HG03064 (cell line): ENCODE measurements around the gene ITSN1.
"Not testable (repeated sequence)": the region's sequence is repeated elsewhere in the genome, so short reads cannot be mapped to it uniquely, and the experiment has no call there.

Experiments used
- ATAC-seq: cut with Tn5 transposase; IDR thresholded peaks from one replicate; pipeline ENCODE4 v1.9.1; 2021; ENCODE audit warnings: low read depth; ENCODE audit not compliant: unreplicated experiment

Gene ITSN1

GRCh38 chr21:33712022-33712803 is 69.9 kb downstream of the ITSN1 start:
- ATAC-seq: no peak

GRCh38 chr21:33721081-33721480 is 78.8 kb downstream of the ITSN1 start:
- ATAC-seq: no peak

DNA sequence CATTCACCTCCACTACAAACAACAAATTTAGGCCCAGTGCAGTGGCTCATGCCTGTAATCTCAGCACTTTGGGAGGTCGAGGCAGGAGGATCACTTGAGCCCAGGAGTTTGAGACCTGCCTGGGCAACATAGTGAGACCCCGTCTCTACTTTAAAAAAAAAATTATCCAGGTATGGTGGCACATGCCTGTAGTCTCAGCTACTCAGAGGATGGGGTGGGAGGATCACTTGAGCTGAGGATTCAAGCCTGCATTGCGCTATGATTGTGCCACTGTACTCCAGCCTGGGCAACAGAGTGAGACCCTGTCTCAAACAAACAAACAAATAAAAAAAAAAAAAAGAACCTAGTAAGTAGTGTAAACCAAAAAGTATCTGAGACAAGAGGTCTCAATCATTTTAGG is 86.8 kb downstream of the ITSN1 start:
- not testable (repeated sequence) for ATAC-seq

GRCh38 chr21:33729641-33730040 is 87.3 kb downstream of the ITSN1 start:
- ATAC-seq: no peak

GRCh38 chr21:33731447-33731846 is 89.1 kb downstream of the ITSN1 start:
- ATAC-seq: no peak

- no peak for ATAC-seq
Measured at GRCh38 chr21:33732038-33732437, 89.7 kb downstream of the ITSN1 start.

GRCh38 chr21:33733601-33734000 is 91.3 kb downstream of the ITSN1 start:
- no peak for ATAC-seq

GRCh38 chr21:33734291-33734690 is 92.0 kb downstream of the ITSN1 start:
- ATAC-seq: no peak

DNA sequence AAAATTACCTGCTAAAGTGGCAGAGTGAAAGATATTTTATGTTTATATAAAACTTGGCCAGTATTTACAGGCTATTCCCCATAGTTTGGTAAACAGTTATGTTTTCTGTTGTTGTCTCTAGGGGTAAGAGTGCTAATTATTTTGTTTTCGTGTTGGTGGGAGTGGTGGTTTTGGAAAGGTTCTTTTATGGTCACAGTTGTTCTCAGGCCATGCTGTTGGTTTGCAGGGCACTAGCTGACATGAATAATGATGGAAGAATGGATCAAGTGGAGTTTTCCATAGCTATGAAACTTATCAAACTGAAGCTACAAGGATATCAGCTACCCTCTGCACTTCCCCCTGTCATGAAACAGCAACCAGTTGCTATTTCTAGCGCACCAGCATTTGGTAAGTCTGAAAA is 92.5 kb downstream of the ITSN1 start:
- ATAC-seq: no peak

DNA sequence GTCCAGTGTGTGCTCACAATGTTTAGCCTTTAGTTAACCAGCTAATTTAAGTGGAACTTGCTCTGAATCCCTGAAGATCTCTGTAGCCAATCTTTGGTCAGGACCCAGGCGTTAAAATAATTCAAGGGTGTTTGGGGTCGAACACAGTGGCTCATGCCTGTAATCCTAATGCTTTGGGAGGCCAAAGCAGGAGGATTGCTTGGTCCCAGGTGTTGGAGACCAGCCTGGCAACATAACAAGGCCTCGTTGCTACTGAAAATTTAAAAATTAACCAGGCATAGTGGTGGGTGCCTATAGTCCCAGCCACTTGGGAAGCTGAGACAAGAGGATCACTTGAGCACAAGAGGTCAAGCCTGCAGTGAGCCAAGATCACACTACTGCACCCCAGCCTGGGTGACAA is 94.3 kb downstream of the ITSN1 start:
- ATAC-seq: no peak

DNA sequence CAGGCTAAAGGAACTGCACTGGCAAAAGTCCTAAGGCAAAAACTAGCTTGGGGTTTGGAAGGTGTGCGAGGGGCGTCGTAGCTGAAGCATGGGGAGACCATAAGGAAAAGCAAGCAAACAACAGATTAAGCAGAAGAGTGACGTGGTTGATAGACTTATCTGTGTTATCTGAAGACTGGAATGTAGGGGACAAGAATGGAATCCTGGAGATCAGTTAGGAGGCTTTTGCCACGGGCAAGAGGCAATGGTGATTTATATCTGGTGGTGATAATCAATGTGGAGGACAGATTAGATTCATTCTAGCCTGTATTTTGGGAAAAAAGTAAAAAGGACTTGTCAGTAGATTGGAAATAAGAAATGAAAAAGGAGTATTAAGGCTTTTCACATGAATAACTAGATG is 97.4 kb downstream of the ITSN1 start:
- ATAC-seq: no peak

- ATAC-seq: no peak
Measured at GRCh38 chr21:33747420-33747819, 105.1 kb downstream of the ITSN1 start.

DNA sequence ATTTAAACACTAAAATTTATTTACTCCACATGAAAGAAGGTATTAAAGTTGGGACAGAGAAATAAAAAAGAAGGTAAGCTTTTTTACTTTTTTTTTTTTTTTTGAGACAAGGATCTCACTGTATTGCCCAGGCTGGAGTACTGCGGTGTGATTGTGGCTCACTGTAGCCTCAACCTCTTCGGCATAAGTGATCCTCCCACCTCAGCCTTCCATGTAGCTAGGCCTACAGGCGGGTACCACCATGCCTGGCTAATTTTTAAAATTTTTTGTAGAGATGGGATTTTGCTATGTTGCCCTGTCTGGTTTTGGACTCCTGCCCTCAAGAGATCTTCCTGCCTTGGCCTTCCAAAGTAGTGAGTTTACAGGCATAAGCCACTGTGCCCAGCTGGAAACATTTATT is 106.6 kb downstream of the ITSN1 start:
- ATAC-seq: no peak

DNA sequence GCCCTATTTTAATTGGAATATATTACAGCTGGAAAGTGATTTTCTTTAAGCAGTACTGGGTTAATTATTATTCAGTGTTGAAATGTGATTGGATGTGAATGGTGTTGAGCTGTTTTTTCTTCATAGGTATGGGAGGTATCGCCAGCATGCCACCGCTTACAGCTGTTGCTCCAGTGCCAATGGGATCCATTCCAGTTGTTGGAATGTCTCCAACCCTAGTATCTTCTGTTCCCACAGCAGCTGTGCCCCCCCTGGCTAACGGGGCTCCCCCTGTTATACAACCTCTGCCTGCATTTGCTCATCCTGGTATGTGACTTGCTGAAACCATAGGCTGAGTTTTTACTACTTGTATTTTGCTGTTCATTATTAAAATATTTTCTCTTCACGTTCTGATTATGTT is 107.7 kb downstream of the ITSN1 start:
- no peak for ATAC-seq

GRCh38 chr21:33751120-33751519 is 108.8 kb downstream of the ITSN1 start:
- no peak for ATAC-seq

DNA sequence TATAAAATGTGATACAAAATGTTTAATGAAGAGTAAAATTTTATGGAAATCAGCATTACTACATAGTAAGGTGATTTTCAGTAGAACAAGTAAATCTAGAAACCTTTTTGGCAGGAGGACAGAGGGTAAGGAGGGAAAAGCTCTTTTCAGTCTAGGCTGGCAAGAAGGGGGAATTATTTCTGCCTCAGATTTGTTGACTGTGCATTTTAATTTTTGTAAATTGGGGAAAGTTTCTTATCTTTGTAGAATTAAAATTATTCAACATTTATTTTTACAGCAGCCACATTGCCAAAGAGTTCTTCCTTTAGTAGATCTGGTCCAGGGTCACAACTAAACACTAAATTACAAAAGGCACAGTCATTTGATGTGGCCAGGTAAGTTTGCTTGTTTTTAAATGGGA is 109.2 kb downstream of the ITSN1 start:
- no peak for ATAC-seq

GRCh38 chr21:33752260-33752659 is 110.0 kb downstream of the ITSN1 start:
- ATAC-seq: no peak

DNA sequence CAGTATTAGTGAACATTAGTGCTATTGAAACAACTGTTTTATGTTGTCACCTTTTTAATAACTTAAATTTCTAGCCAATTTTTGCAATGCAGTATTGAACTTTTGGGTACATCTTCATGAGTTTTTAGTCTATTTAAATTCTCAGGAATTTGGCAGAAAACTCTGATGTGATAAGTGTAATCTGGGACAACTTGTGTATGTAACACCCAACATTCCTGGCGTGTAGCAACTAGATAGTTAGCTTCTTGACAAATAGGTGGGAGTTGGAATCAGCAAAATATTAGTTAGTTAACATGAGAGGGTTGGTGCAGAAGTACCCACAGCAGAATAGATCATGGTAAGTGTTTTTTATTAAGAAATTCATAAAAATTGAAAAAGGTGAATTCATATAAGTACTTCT is 111.6 kb downstream of the ITSN1 start:
- ATAC-seq: no peak

- no peak for ATAC-seq
Measured at GRCh38 chr21:33754481-33754880, 112.2 kb downstream of the ITSN1 start.

GRCh38 chr21:33755354-33755753 is 113.1 kb downstream of the ITSN1 start:
- no peak for ATAC-seq

- ATAC-seq: no peak
Measured at GRCh38 chr21:33760641-33761440, 118.5 kb downstream of the ITSN1 start.

- no peak for ATAC-seq
Measured at GRCh38 chr21:33761441-33762036, 119.2 kb downstream of the ITSN1 start.
